ENCODE data around the gene ZGPAT. TPM values are rescaled to one million over a fixed set of nuclear protein-coding genes. Genes with fewer than 3 reads are reported as not detected.

The ZGPAT gene
- total RNA-seq, 1 experiment from 2014 or later, result 28.3 TPM

DNA sequence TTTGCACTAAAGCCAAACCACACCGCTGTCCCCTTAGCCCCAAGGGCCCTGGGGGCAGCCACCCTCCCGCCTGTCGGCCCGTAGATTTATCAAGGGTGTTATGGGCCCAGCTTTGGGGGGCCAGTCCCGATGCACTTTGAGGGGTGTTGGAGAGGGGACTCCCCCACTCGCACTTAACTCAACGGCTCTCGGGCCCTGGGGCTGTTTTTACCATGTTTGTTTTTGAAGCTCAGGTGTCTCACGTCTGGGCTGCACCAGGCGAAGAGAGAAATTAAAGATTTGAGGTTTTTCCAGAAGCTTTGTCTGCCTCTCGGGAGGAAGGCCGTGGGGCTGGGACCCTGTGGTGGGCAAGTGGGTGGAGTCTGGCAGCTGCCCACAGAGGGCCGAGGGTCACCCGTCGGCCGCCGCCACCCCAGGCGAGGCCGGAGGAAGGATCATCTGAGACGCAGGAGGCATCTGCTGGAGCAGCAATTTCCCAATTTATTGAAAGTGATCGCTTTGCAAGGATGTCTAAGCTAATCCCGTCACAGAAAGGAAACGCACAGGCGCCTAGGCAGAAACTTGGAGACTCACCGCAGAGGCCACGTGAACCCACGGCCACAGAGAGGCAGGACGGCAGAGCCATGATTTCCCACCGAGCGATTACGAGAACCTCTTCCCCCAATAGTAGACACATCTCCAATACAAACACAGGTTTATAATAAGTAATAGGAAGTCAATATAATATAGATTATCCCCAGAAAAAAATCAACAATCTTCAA is 35.6 kb downstream of the ZGPAT start:
- Histone ChIP-seq H3K27ac (ENCODE audit: low read depth, low read length, poor library complexity, severe bottlenecking) (peak overlapping the region; percentile 23), H3K4me1 (ENCODE audit: insufficient read depth, low read length, poor library complexity, severe bottlenecking) (peaks cover 16% of the 10 kb centered on the region), H3K4me3 (ENCODE audit: low read depth, low read length, poor library complexity, severe bottlenecking) (no peak overlapping the region), H3K9me3 (ENCODE audit: low read depth, low read length, poor library complexity, severe bottlenecking) (no peaks in the 10 kb centered on the region), H3K27me3 (replicated peaks; ENCODE audit: insufficient read depth, low read depth, low read length, poor library complexity) (no peaks in the 10 kb centered on the region), H3K36me3 (ENCODE audit: insufficient read depth, low read length, poor library complexity, severe bottlenecking) (peaks cover 24% of the 10 kb centered on the region)
- BruUV-seq (replicated peaks), result TSS peak; percentile 41
- no peak for TF ChIP-seq EZH2 (IDR thresholded peaks at IDR 0.05; ENCODE audit: borderline replicate concordance, low read depth, low read length, poor library complexity, severe bottlenecking)
- TF ChIP-seq, protein P1, sequence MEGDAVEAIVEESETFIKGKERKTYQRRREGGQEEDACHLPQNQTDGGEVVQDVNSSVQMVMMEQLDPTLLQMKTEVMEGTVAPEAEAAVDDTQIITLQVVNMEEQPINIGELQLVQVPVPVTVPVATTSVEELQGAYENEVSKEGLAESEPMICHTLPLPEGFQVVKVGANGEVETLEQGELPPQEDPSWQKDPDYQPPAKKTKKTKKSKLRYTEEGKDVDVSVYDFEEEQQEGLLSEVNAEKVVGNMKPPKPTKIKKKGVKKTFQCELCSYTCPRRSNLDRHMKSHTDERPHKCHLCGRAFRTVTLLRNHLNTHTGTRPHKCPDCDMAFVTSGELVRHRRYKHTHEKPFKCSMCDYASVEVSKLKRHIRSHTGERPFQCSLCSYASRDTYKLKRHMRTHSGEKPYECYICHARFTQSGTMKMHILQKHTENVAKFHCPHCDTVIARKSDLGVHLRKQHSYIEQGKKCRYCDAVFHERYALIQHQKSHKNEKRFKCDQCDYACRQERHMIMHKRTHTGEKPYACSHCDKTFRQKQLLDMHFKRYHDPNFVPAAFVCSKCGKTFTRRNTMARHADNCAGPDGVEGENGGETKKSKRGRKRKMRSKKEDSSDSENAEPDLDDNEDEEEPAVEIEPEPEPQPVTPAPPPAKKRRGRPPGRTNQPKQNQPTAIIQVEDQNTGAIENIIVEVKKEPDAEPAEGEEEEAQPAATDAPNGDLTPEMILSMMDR (conservative IDR thresholded peaks at IDR 0.05; ENCODE audit: low read depth, low read length), result no peak
- ChIA-PET CTCF (no interaction called here), POLR2A (ENCODE audit: low non-redundant PET) (interaction anchor here (0.6 kb wide), 1 partner anchor 123 kb away, joined by 20 read pairs; no protein-coding TSS in a partner anchor)
- DNase-seq (ENCODE audit: low spot score), result no peak
- intact Hi-C loops (cut with micrococcal nuclease; ENCODE audit: unreplicated experiment), result no loop called here

DNA sequence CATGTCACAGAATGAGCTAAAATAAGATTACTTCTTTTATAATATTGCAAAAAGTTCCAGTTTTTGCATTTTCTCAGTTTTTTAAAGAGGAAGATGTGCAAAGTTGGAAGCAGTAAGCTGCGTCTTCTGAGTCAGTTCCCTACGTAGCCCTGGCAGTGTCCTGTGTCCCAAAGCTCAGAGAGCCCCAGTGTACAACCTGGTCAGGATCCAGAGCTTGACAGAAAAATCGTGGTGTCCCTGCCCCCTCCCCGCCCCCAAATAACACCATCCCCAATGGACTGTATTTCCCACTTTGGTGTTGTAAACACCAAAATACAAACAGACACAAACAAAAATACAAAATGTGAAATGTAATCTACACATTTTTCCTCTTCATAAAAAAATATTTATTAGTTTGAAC is 36.3 kb downstream of the ZGPAT start:
- no peaks in the 10 kb centered on the region for H3K27me3 ChIP-seq (replicated peaks; ENCODE audit: insufficient read depth, low read depth, low read length, poor library complexity)
- no peak overlapping the region for H3K27ac ChIP-seq (ENCODE audit: low read depth, low read length, poor library complexity, severe bottlenecking)
- intact Hi-C loops (cut with micrococcal nuclease; ENCODE audit: unreplicated experiment), result no loop called here
- POLR2A ChIA-PET (ENCODE audit: low non-redundant PET), result interaction anchor here (0.6 kb wide), 1 partner anchor 123 kb away, joined by 20 read pairs; no protein-coding TSS in a partner anchor
- no peak overlapping the region for H3K4me3 ChIP-seq (ENCODE audit: low read depth, low read length, poor library complexity, severe bottlenecking)
- peaks cover 24% of the 10 kb centered on the region for H3K36me3 ChIP-seq (ENCODE audit: insufficient read depth, low read length, poor library complexity, severe bottlenecking)
- no peak for TF ChIP-seq EZH2 (IDR thresholded peaks at IDR 0.05; ENCODE audit: borderline replicate concordance, low read depth, low read length, poor library complexity, severe bottlenecking)
- TF ChIP-seq, protein P1 (conservative IDR thresholded peaks at IDR 0.05; ENCODE audit: low read depth, low read length), result no peak
- BruUV-seq (replicated peaks), result no TSS peak
- CTCF ChIA-PET, result no interaction called here
- no peak for DNase-seq (ENCODE audit: low spot score)
- peaks cover 16% of the 10 kb centered on the region for H3K4me1 ChIP-seq (ENCODE audit: insufficient read depth, low read length, poor library complexity, severe bottlenecking)
- H3K9me3 ChIP-seq (ENCODE audit: low read depth, low read length, poor library complexity, severe bottlenecking), result no peaks in the 10 kb centered on the region

DNA sequence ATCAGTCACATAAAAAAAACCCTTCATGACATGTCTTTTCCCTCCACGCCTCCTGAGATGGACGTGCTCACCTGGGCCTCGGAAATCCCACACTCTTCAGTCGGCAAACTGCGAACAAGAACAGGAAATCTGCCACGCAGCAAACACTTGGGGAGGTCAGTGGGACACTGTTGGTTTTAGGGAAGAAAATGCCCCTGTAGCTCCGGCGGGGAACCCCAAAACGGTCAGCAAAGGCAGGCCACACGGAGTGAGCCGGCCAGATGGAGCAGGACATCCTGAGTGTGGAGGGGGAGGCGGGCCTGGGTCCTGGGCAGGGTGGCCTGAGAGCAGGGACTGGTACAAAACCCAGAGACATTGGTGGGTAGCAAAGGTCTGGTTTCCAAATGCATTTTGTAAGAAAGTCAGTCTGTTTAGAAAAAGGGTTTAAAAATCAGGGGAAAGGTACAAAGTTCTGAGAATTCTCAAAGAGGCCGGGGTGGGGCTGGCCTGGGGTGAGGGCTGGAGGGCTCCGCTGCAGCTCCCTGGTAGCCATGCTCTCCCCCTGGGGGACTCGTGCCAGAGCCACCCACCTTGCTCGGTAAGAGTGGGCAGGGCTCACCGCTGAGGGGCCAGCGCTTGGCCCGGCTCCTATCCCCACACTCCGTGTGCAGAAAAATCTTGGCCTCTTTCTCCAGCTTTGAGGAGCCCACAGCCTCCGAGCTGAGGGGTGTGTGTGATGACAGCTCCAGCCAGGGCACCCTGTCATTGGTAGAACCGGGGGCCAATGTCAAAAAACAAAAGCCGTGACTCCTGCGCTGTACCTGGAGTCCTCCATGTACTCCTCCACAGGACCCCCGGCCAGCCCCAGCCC is 37.0 kb downstream of the ZGPAT start:
- intact Hi-C loops (cut with micrococcal nuclease; ENCODE audit: unreplicated experiment), result no loop called here
- CTCF ChIA-PET, result no interaction called here
- no peak overlapping the region for H3K27ac ChIP-seq (ENCODE audit: low read depth, low read length, poor library complexity, severe bottlenecking)
- no peaks in the 10 kb centered on the region for H3K27me3 ChIP-seq (replicated peaks; ENCODE audit: insufficient read depth, low read depth, low read length, poor library complexity)
- BruUV-seq (replicated peaks), result no TSS peak
- H3K4me1 ChIP-seq (ENCODE audit: insufficient read depth, low read length, poor library complexity, severe bottlenecking), result peaks cover 16% of the 10 kb centered on the region
- POLR2A ChIA-PET (ENCODE audit: low non-redundant PET), result no interaction called here
- peaks cover 24% of the 10 kb centered on the region for H3K36me3 ChIP-seq (ENCODE audit: insufficient read depth, low read length, poor library complexity, severe bottlenecking)
- H3K9me3 ChIP-seq (ENCODE audit: low read depth, low read length, poor library complexity, severe bottlenecking), result no peaks in the 10 kb centered on the region
- TF ChIP-seq, protein P1 (conservative IDR thresholded peaks at IDR 0.05; ENCODE audit: low read depth, low read length), result no peak
- TF ChIP-seq EZH2 (IDR thresholded peaks at IDR 0.05; ENCODE audit: borderline replicate concordance, low read depth, low read length, poor library complexity, severe bottlenecking), result no peak
- H3K4me3 ChIP-seq (ENCODE audit: low read depth, low read length, poor library complexity, severe bottlenecking), result no peak overlapping the region
- DNase-seq (ENCODE audit: low spot score), result no peak
